GM19023 (cell line): ENCODE data around the gene HM13.
A peak's percentile ranks its signal among the peaks of the same experiment; 100 is the strongest.
"Not testable (repeated sequence)": the region's sequence is repeated elsewhere in the genome, so short reads cannot be mapped to it uniquely, and the experiment has no call there.

Experiments
- ATAC-seq: cut with Tn5 transposase; IDR thresholded peaks from one replicate; pipeline ENCODE4 v1.9.1; 2021; ENCODE audit warnings: mild to moderate bottlenecking, moderate library complexity; ENCODE audit not compliant: unreplicated experiment

The HM13 gene

DNA sequence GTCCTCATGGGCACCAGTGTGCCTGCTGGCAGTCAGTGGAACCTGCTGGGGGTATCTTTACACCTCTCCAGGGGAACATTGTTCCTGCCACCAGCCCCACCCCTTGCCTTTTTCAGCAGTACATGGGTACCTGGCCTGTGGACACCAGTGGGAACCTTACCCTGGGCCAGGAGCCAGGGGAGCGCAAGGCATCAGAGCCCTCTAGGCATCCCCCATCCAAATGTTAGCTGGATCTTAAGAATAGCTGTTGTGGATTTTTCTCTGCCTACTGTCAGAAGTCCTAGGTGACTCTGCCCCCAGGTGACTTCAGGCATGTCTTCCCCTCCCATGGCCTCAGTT is 52.0 kb downstream of the HM13 start:
- no peak for ATAC-seq

DNA sequence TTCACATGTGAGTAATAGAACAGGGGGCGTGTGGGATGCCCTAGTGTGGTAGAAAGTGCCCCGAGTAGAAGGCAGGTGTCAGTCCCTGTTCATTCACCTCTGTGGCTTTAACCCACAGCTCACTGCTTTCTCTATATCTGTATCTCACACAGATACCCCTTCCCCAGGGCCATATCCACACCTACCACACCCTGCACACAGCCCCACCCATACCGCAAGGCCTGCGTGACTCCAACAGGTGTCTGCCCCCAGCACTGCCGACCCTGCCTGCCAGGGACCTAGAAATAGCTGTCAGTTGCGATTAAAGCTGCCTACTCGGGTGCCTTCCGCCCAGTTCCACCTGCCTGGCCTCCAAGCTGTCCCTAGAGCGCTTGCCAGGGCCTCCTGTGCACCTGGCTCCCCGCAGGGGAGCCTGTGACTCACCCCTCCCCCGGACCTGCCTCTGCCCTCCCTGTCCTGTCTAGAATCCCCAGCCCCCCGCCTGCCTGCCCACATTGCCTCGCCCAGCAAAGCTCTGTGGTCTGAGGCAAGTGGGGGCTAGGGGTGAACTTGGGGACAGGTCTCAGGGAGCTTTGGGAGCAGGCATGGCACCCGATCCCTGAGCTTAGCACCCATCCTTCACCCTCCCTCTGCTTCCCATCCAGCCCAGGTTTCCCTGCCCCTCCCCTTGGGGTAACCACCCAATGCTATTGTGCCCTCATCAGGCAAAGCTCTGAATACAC is 52.6 kb downstream of the HM13 start:
- ATAC-seq, result no peak

DNA sequence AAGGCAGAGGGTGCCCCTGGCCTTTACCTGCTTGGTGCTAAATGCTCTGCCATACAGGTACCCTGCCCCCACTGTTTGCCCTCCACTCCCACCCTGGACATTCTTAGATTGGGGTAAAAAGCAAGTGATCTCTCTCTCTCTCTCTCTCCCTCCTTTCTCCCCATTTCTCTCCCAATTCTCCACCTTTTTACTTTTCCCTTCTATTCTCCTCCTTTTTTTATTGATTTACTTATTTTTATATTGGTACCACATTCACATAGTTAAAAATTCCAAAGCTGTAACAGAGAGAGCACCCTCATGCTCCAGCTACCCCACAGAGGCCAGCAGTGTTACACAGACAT is 53.1 kb downstream of the HM13 start:
- ATAC-seq, result no peak

DNA sequence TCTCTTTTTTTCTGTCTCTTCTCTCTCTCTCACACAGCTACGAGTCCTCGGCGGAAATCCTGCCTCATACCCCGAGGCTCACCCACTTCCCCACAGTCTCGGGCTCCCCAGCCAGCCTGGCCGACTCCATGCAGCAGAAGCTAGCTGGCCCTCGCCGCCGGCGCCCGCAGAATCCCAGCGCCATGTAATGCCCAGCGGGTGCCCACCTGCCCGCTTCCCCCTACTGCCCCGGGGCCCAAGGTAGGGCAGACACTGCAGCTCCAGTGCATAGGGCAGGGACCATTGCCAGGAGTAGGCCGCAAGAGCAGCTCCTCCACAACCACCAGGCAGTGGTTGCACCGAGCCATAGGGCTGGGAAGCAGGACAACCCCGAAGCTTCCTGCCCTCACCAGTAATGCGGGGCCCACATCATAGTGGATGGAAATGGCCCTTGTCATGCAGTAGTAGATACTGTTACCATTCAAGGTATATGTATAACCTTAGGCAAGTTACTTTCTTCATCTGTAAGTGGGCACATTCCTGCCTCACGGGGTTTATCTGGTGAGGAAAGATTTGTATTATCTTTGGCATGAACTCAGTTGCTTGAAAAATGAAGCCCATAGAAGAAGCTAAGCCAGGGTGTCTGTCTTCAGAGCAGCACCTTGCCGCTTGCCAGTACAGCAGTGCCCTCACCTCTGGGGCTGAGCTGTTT is 53.9 kb downstream of the HM13 start:
- no peak for ATAC-seq

DNA sequence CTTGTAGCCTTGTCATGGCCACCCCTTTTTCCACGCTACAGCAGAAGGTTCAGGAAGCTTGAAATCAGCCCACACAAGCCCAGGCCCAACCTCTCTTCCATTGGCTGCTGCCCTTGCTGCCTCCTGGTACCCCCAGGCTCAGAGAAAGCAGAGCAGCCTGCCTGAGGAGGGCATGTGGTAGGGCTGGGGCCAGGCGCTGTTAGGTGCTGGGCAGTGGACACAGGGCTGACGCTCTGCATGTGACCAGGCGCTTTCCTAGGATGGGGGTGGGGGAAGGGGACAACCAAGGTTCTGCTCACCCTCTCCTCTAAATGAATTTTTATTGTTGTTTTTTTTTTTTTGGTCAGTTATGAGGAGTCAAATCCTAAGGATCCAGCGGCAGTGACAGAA is 54.5 kb downstream of the HM13 start:
- ATAC-seq, result no peak

DNA sequence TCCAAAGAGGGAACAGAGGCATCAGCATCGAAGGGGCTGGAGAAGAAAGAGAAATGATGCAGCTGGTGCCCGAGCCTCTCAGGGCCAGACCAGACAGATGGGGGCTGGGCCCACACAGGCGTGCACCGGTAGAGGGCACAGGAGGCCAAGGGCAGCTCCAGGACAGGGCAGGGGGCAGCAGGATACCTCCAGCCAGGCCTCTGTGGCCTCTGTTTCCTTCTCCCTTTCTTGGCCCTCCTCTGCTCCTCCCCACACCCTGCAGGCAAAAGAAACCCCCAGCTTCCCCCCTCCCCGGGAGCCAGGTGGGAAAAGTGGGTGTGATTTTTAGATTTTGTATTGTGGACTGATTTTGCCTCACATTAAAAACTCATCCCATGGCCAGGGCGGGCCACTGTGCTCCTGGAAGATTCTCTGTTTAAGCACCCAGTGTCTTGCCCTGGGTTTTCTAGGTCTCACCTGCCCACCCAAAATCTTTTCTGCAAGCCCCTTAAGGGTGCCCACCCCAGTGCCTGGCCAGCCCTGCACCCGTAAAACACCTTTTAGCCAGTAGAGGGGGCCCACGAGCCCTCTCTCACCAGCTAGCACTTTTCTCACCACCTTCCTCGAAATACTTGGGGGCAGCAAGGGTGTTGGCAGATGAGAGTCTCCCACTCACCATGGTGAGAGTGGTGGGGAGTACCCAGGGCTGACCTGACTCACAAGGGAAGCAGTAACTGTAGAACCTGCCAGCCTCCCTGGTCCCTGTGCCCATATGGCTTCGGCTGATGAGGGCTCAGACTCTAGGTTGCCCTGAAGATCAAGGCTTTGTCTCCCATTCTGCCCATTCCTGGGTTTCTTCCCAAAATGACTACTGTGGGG is 55.1 kb downstream of the HM13 start:
- ATAC-seq, result no peak

DNA sequence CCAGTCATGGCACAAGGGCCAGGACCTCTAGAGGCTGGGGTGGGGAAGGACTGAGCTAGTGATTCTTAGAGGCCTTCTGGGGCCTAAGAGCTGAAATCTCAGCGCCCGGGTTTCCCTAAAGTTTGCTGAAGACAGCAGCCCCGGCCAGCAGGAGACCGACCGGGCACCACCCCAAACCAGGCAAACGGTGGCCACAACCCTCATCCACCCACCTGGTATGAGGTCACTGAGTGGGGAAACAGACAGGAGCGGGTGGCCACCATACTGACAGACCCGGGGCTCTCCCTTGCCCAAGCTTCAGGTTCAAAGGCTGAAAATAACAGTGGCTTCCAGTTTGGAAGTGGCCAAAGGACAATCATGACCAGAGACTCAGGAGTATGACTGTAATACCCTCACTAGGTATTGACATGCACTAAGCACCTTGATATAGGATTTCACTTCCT is 55.8 kb downstream of the HM13 start:
- no peak for ATAC-seq

DNA sequence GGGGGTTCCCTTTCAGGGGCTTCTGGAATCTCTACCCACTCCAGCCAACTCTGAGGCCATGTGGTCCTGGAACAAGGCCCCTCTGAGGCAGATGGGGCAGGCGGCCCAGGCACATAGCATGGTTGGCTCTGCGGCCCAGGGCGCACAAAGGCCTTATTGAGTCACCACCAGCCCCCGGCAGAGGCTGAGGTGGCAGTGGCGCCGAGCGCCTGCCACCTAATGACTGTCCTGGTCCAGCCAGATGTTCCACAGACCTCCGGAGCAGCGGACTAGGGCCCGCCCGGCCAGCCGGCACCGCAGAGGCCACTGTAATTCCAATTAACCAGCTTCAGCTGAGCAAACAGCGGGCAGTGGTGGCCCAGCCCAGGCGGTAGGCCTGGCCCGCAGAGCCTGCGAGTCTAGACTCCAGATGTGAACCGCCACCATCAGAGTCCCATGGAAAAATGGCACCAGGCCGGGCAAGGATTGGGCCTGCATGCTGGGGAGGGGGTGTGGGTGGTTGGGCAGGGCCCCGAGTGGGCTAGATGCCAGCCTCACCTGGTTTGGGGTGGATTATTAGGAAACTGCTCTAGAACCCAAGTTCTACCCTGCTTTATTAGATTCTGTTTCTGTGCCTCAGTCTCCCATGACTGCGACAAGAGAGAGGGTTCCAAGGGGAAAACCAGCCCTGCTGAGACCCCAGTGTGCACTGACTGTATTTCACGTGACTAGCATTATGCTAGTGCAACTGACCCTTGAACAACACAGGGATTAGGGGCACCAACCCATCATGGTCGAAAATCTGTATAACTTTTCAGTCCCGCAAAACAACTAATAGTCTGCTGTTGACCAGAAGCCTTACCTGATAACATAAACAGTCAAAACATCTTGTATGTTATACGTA is 56.7 kb downstream of the HM13 start:
- ATAC-seq, result no peak

DNA sequence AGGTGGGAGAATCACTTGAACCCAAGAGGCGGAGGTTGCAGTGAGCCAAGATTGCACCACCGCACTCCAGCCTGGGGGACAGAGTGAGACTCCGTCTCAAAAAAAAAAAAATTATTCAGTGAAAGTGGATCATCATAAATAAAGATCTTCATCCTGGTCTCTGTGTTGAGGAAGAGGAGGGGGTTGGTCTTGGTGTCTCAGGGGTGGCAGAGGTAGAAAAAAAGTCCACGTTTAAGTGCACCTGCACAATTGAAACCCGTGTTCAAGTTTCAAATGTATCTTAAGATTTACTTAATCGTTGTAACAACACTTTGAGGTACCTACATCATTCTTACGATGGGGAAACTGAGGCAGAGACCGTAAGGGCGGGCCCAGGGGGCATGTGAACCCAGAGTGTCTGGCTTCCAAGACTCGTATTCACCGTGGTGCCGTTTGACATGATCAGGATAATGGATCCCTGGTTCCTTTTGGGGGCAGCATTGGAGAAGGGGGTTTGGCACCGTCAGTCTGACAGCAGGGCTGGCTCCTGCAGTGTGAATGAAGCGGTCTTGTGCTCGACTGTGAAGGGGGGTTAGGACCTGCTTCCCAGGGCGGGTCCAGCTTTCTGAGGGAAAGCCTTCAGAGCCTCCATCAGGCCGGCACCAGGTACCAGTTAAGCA is 57.9 kb downstream of the HM13 start:
- peak; percentile 2 for ATAC-seq

DNA sequence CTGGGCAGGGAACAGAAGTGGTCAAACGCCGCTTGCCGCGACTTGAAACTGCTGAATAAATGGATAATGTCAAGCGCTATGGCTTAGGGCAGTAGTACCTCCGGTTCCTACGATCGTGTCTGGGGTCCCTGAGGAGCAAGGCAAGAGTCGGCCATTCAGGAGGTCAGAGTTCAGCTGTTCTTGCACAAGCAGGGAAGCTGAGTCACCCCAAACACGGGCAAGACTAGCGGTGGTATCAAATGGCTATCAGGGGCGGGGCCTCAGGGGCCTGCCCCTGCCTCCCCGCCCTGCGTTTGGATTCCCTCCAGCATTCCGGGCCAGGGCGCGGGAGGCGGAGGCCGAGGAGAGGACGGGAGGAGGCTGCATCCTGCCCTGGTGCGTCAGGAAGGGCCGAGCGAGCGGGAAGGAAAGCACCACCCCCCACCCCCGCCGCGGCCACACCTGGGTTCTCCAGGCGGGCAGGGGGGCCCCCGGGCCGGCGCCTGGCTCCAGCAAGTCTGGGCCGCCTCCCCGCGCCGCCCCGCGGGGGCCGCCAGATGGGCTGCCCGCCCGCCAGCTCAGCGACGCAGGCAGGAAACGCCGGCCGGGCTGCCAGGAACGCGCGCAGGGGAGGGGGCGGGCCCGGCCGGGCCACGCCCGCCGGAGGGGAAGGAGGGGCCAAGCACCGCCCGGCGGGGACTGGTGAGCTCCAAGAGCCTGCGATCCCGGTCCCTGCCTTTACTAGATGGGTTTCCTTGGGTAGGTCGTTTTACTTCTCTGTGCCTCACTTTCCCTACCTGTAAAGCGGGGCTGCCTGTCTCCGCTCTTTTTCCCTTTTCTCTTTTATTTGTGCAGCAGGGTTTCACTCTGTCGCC is 58.7 kb downstream of the HM13 start:
- ATAC-seq, result peak; percentile 82

DNA sequence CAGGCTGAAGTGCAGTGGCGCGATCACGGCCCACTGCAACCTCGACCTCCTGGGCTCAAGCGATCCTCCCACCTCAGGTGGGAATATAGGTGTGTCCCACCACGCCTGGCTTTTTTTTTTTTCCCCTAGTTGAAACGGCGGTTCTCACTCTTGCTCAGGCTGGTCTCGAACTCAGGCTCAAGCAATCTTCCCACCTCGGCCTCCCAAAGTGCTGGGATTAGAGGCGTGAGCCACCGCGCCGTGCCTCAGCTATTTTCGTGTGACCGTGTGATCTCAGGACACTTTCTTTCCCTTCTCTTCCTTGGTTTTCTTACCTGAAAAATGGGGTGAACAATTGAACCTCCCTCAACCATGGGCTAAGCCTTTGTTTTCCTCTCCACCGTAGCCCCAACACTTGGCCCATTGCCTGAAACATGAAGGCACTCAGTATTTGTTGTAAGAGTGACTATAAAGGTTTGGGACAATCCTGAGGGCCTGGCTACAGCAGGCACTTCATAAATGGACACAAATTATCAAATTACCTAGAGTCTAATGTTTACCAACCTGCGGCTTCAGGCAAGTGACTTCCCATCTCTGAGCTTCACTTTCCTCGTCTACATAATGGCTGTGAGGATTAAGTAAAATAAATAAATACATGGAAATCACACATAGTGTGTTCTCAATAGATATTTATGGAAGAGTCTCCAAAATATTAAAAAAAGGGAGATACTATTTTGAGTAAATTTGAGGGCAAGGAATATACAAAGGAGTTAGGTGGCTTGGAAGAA is 59.5 kb downstream of the HM13 start:
- peak; percentile 26 for ATAC-seq

DNA sequence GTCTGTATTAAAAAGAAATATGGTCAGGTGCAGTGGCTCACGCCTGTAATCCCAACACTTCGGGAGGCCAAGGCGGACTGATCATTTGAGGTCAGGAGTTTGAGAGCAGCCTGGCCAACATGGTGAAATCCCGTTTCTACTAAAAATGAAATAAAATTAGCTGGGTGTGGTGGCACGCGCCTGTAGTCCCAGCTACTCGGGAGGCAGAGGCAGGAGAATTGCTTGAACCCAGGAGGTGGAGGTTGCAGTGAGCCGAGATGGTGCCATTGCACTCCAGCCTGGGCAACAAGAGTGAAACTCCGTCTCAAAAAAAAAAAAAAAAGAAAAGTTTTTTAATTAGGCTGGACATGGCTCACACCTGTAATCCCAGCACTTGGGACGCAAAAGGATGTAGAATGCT is 60.7 kb downstream of the HM13 start:
- ATAC-seq, result not testable (repeated sequence)

DNA sequence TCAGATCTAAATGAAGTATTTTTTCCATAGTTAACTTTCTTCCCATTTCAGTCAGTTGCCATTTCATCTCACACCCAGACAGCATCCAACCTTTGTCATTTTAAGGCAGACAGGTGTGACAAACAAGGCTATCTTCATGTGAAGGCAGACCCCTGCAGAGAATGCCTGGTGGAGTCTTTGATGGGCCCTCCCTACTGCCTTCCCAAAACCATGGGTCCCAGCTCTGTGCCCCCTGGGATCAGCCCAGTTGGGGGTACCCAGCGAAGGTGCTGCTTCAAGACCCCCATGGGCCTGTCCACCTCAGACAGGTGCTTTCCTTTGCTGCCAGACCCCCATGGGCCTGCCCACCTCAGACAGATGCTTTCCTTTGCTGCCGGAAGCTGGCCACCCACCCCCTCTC is 62.5 kb downstream of the HM13 start:
- no peak for ATAC-seq

DNA sequence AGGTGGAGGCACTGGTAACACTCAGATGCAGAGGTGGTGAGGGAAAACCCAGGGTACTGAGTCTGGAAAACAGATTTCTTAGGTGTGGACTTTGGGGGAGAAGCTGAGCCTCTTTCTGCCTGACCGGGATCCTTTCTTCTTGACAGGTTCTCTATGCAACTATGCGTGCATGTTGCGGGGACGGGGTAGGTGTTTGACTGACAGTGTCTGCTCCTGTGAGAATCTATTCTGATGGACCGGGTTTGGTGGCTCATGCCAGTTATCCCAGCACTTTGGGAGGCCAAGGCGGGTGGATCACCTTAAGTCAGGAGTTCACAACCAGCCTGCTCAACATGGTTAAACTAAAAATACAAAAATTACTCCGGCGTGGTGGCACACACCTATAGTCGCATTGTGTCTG is 63.0 kb downstream of the HM13 start:
- ATAC-seq, result no peak

DNA sequence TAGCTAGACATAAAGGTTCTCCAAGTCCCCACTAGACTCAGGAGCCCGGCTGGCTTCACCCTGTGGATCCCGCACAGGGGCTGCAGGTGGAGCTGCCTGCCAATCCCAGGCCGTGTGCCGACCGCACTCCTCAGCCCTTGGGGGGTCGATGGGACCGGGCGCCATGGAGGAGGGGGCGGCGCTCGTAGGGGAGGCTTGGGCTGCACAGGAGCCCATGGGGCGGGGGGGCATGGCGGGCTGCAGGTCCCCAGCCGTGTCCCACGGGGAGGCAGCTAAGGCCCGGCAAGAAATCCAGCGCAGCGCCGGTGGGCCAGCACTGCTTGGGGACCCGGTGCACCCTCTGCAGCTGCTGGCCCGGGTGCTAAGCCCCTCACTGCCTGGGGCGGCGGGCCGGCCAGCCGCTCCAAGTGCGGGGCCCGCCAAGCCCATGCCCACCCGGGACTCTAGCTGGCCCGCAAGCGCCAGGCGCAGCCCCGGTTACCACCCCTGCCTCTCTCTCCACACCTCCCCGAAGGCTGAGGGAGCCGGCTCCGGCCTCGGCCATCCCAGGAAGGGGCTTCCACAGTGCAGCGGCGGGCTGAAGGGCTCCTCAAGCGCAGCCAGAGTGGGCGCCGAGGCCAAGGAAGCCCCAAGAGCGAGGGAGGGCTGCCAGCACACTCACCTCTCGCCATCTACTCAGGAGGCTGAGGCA is 64.4 kb downstream of the HM13 start:
- no peak for ATAC-seq

DNA sequence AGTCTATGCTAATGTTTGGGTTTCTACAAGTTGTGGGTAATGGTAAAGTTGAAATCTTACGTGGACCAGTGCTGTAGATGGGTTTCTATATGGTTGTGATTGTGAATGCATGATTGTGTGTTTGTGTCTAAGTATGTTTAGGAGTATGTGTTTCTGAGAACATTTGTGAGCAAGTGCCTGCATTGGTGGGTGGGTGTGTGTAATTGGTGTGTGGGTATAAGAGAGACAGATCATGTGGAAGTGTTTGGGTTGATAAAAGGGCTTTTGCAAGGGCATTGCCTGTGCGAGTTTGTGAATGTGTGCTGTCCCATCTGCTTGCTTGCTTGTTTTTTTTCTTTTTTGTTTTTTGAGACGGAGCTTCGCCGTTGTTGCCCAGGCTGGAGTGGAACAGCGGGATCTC is 65.0 kb downstream of the HM13 start:
- ATAC-seq, result no peak

DNA sequence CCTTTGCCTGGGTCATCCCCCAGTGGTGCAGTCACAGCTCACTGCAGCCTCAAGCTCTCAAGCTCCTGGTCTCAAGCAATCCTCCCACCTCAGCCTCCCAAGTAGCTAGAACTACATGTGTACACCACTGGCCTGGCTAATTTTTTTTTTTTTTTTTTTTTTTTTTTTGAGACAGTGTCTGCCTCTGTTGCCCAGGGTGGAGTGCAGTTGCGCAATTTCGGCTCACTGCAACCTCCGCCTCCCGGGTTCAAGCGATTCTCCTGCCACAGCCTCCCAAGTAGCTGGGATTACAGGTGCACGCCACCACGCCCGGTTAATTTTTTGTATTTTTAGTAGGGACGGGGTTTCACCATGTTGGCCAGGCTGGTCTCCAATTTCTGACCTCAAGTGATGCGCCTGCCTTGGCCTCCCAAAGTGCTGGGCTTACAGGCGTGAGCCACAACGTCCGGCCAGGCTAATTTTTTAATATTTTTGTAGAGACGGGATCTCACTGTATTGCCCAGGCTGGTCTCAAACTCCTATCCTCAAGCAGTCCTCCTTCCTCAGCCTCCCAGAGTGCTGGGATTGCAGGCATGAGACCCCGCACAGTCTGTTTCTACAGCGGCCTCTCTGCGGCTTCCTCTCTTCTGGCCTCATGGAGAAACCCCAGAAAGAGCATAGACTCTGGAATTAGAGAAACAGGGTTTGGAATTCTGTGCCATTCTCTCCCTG is 65.9 kb downstream of the HM13 start:
- ATAC-seq, result not testable (repeated sequence)

DNA sequence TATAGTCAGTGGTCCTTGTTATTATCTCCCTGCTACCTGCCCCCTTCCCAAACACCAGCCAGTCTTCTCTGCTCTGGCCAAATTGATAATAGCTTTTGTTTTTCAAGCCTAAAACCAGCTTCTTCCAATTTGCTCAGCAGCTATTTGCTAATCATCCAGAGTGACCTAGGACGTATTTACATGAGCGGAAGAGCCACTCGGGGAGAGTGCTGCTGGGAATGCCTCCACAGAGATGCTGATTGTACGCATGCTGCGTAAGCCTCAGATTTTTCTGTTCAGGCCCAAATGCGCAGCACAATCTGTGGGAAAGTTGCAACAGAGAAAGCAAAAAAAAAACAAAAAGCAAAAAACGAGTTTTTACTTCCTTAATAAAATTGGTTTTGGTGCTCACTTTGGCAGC is 66.5 kb downstream of the HM13 start:
- no peak for ATAC-seq
